ENCODE results near the gene AIMP2. TPM values are rescaled to one million over a fixed set of nuclear protein-coding genes. Genes with fewer than 3 reads are reported as not detected.

Gene AIMP2
- total RNA-seq, 5 donors from 2014 or later (not counting 1 experiment from before 2014, with no cell fraction given): 7.8 to 17.4 (median 14.1) TPM

DNA sequence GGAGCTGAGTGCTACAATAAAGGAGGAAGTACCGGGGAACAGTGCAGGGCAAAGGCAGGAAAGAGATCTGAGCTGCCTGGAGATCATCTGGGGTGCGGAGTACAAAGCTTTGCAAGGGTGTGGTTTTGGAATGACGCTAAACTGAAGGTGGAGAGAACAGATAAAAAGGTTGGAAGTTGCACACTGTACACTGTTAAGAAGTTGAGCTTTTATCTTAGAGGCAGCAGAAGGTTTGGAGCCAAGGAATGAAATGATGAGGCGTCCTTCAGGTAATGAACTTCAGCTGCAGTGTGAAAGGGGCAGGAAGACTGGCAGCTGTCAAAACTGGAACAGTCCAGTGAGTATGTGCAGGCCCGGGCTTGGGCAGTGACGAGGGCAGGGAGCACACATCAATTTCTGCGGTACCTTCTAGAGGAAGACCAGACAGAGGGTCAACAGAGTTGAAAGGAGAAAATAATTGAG lies 14.9 kb downstream of the AIMP2 start:
- Mint-ChIP-seq H3K9me3 (no peaks in the 10 kb centered on the region), H3K27me3 (no peaks in the 10 kb centered on the region), H3K36me3 (peaks cover 64% of the 10 kb centered on the region), H3K4me3 (no peak overlapping the region), H3K4me1 (peaks cover 19 to 24% (median 22%) of the 10 kb centered on the region in 3 donors), H3K27ac (no peak overlapping the region)
- peaks cover 6 to 22% of the 10 kb centered on the region in 2 experiments for H3K4me1 ChIP-seq (ENCODE audit: control insufficient read depth in 1 of 2, extremely low read depth in 1 of 2, insufficient read depth in 2 of 2, low read length in 2 of 2)
- H3K4me3 ChIP-seq (ENCODE audit: control insufficient read depth in 1 of 2, extremely low read depth in 1 of 2, low read length in 1 of 2): no peak overlapping the region
- ChIA-PET POLR2A (no interaction called here), CTCF (interaction anchor here in 1 of 2 donors (0.6 to 1.3 kb wide), 3 partner anchors 33 to 299 kb away, joined by 3 to 7 read pairs (median 4); no protein-coding TSS in a partner anchor)
- H3K36me3 ChIP-seq (ENCODE audit: control insufficient read depth in 2 of 2, extremely low read depth in 1 of 2, insufficient read depth in 1 of 2, low read length in 1 of 2): peaks cover 12 to 55% of the 10 kb centered on the region in 2 donors
- DNase-seq: no peak
- WGBS (ENCODE audit: insufficient coverage): 87% methylated on average over 7 of the region's 7 CpGs
- H3K27ac ChIP-seq (ENCODE audit: low read length): no peak overlapping the region
- H3K9me3 ChIP-seq: no peaks in the 10 kb centered on the region
- no peak for ATAC-seq (replicated peaks in 1 of 4)
- H3K27me3 ChIP-seq (replicated peaks in 1 of 2; ENCODE audit: control insufficient read depth in 2 of 2, extremely low read depth in 1 of 2, insufficient read depth in 2 of 2, low read length in 1 of 2): no peaks in the 10 kb centered on the region

DNA sequence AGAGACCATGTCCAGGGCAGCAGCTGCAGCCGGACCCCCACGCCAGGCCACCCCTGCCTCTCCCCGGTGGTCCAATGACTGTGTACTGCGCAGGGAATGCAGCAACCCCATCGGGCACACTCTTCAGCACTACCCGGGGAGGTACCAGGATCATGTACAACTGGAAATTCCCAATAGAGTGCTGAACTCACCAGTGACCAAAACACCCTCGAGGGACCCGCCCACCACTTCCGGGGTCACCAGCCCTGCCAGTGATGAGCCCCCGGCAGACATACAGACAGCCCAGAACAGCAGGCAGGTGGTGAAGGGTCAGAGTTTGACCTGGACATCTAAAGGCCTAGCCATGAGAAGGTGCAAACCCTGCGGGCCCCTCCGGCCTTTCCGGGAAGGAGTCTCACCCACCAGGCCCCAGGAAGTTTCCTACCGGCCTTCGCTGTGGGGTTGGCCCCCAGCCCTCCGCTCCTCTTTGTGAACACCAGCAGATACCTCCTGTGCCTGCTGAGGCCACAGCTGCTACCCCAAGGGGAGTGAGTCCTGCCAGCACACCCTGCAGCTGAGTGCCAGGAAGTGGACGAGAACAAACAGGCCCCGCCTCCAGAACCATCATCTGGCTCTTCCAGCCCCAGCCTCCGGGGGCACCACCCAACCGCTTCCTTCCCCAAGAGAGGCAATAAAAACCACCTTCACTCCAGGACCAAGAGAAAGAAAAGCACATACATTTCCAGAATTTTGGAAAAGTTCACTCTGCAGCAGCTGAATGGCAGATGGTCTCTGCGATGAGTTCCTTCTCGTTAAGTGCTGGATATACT lies 17.1 kb downstream of the AIMP2 start:
- H3K36me3 ChIP-seq (ENCODE audit: control insufficient read depth in 2 of 2, extremely low read depth in 1 of 2, insufficient read depth in 1 of 2, low read length in 1 of 2): peaks cover 12 to 51% of the 10 kb centered on the region in 2 donors

DNA sequence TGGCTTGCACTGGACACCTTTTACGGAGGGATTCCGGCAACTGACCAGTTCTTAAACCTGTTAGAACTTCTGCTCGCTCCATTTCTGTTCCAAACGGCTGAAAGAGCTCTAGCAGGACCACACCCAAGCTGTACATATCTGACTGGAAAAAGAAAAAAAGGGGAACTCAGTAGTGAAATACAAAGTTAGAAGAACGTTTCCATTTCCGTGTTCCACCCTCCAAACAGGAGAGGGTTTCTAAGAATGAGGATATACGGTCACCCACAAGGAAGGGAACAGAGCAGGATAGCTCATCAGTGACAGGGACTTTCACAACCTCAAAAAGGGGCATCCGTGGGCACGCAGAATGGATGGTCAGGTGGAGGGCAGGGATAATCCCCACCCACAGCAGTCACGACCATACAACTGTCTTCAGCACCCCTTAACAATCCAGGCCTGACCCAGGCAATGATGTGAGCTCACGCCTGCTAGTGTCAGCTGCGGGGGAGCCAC lies 17.8 kb downstream of the AIMP2 start:
- no peaks in the 10 kb centered on the region for H3K27me3 Mint-ChIP-seq
- H3K36me3 Mint-ChIP-seq: peaks cover 48% of the 10 kb centered on the region
- Histone ChIP-seq H3K36me3 (ENCODE audit: control insufficient read depth in 2 of 2, extremely low read depth in 1 of 2, insufficient read depth in 1 of 2, low read length in 1 of 2) (peaks cover 12 to 50% of the 10 kb centered on the region in 2 donors), H3K27ac (ENCODE audit: low read length) (peak overlapping the region; percentile 76), H3K9me3 (no peaks in the 10 kb centered on the region), H3K4me1 (ENCODE audit: control insufficient read depth in 1 of 2, extremely low read depth in 1 of 2, insufficient read depth in 2 of 2, low read length in 2 of 2) (peaks cover 6 to 30% of the 10 kb centered on the region in 2 experiments), H3K4me3 (ENCODE audit: control insufficient read depth in 1 of 2, extremely low read depth in 1 of 2, low read length in 1 of 2) (peak overlapping the region in 1 of 2 donors; percentile 50), H3K27me3 (replicated peaks in 1 of 2; ENCODE audit: control insufficient read depth in 2 of 2, extremely low read depth in 1 of 2, insufficient read depth in 2 of 2, low read length in 1 of 2) (no peaks in the 10 kb centered on the region)
- ATAC-seq (replicated peaks in 1 of 4): no peak
- DNase-seq: peak in 1 of 35 experiments; percentile 1
- WGBS (ENCODE audit: insufficient coverage): 60% methylated on average over 3 of the region's 12 CpGs
- peak overlapping the region in 2 of 3 donors; percentile 9 to 76 for H3K4me3 Mint-ChIP-seq
- peak overlapping the region; percentile 93 for H3K27ac Mint-ChIP-seq
- no peaks in the 10 kb centered on the region for H3K9me3 Mint-ChIP-seq
- ChIA-PET POLR2A (interaction anchor here in 1 of 2 donors (0.5 kb wide), 2 partner anchors 27 to 250 kb away, joined by 3 to 6 read pairs; no protein-coding TSS in a partner anchor), CTCF (interaction anchor here (0.6 to 2.4 kb wide), 4 partner anchors 17 to 1530 kb away, joined by 3 to 8 read pairs (median 5); partner anchors contain the start of genes AIMP2 (in 1 of the 2) and PMS2 (in 1 of the 2))
- H3K4me1 Mint-ChIP-seq: peaks cover 24 to 26% (median 25%) of the 10 kb centered on the region in 3 donors

More for the DNA sequence above, 17.1 kb downstream of the AIMP2 start:
- Mint-ChIP-seq H3K27ac (peak overlapping the region; percentile 93), H3K27me3 (no peaks in the 10 kb centered on the region), H3K4me1 (peaks cover 19 to 24% (median 22%) of the 10 kb centered on the region in 3 donors), H3K9me3 (no peaks in the 10 kb centered on the region), H3K36me3 (peaks cover 54% of the 10 kb centered on the region), H3K4me3 (peak overlapping the region; percentile 59 to 79 (median 76))
- ChIA-PET POLR2A (interaction anchor here in 1 of 2 donors (0.6 kb wide), 3 partner anchors 20 to 445 kb away, joined by 3 to 9 read pairs (median 3); no protein-coding TSS in a partner anchor), CTCF (interaction anchor here (0.6 to 2.4 kb wide), 3 partner anchors 29 to 1531 kb away, joined by 3 to 8 read pairs (median 6); no protein-coding TSS in a partner anchor)
- DNase-seq (peak; percentile 51 to 83 (median 75)), ATAC-seq (replicated peaks in 1 of 4) (peak; percentile 98 to 100 (median 100))
- H3K4me3 ChIP-seq (ENCODE audit: control insufficient read depth in 1 of 2, extremely low read depth in 1 of 2, low read length in 1 of 2): peak overlapping the region; percentile 4 to 50
- H3K4me1 ChIP-seq (ENCODE audit: control insufficient read depth in 1 of 2, extremely low read depth in 1 of 2, insufficient read depth in 2 of 2, low read length in 2 of 2): peaks cover 6 to 23% of the 10 kb centered on the region in 2 experiments
- H3K27me3 ChIP-seq (replicated peaks in 1 of 2; ENCODE audit: control insufficient read depth in 2 of 2, extremely low read depth in 1 of 2, insufficient read depth in 2 of 2, low read length in 1 of 2): no peaks in the 10 kb centered on the region
- WGBS (ENCODE audit: insufficient coverage): 48% methylated on average over 20 of the region's 22 CpGs
- H3K9me3 ChIP-seq: no peaks in the 10 kb centered on the region
- peak overlapping the region; percentile 76 for H3K27ac ChIP-seq (ENCODE audit: low read length)

- WGBS (ENCODE audit: insufficient coverage): no CpG with 5 or more reads among the region's 1 CpG
- ATAC-seq (replicated peaks in 1 of 4) (no peak), DNase-seq (no peak)
- Histone ChIP-seq H3K4me3 (ENCODE audit: control insufficient read depth in 1 of 2, extremely low read depth in 1 of 2, low read length in 1 of 2) (no peak overlapping the region), H3K36me3 (ENCODE audit: control insufficient read depth in 2 of 2, extremely low read depth in 1 of 2, insufficient read depth in 1 of 2, low read length in 1 of 2) (peaks cover 7 to 45% of the 10 kb centered on the region in 2 donors), H3K27ac (ENCODE audit: low read length) (no peak overlapping the region), H3K27me3 (replicated peaks in 1 of 2; ENCODE audit: control insufficient read depth in 2 of 2, extremely low read depth in 1 of 2, insufficient read depth in 2 of 2, low read length in 1 of 2) (no peaks in the 10 kb centered on the region), H3K9me3 (no peaks in the 10 kb centered on the region), H3K4me1 (ENCODE audit: control insufficient read depth in 1 of 2, extremely low read depth in 1 of 2, insufficient read depth in 2 of 2, low read length in 2 of 2) (peaks cover 6 to 34% of the 10 kb centered on the region in 2 experiments)
- H3K9me3 Mint-ChIP-seq: no peaks in the 10 kb centered on the region
- H3K36me3 Mint-ChIP-seq: peaks cover 43% of the 10 kb centered on the region
- no peak overlapping the region for H3K4me3 Mint-ChIP-seq
- H3K4me1 Mint-ChIP-seq: peaks cover 24 to 33% (median 31%) of the 10 kb centered on the region in 3 donors
- no peaks in the 10 kb centered on the region for H3K27me3 Mint-ChIP-seq
- H3K27ac Mint-ChIP-seq: peak overlapping the region in 1 of 2 donors; percentile 93
- POLR2A ChIA-PET: no interaction called here
- CTCF ChIA-PET: interaction anchor here (0.6 to 2.4 kb wide), 4 partner anchors 18 to 411 kb away, joined by 3 to 8 read pairs (median 4); partner anchors contain the start of genes AIMP2 (in 1 of the 2) and PMS2 (in 1 of the 2)
These were observed 18.8 kb downstream of the AIMP2 start for GRCh38 chr7:6027806-6028365.

DNA sequence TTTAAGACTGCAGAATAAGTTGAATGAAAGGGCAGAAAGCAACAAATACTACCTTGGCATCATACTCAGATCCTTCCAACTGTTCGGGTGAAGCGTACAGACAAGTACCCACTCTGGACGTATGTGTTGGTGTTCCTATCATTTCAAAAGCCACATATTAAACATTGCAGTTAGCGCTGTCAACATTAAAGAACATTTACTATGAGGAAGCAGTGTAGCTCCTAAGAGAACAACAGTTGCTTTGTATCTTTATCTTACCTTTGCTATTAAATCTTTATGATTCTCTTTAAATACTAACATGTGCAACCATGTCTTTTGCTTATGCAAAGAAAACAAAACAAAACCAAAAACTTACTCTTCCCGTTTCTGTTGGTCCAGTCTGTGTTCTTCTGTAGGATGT lies 19.5 kb downstream of the AIMP2 start:
- no peak overlapping the region for H3K4me3 Mint-ChIP-seq
- no peaks in the 10 kb centered on the region for H3K27me3 Mint-ChIP-seq
- peaks cover 3 to 40% of the 10 kb centered on the region in 2 donors for H3K36me3 ChIP-seq (ENCODE audit: control insufficient read depth in 2 of 2, extremely low read depth in 1 of 2, insufficient read depth in 1 of 2, low read length in 1 of 2)
- peaks cover 40% of the 10 kb centered on the region for H3K36me3 Mint-ChIP-seq
- peaks cover 23 to 35% (median 31%) of the 10 kb centered on the region in 3 donors for H3K4me1 Mint-ChIP-seq
- no peak for DNase-seq
- H3K9me3 Mint-ChIP-seq: no peaks in the 10 kb centered on the region
- H3K27ac Mint-ChIP-seq: peak overlapping the region in 1 of 2 donors; percentile 37
- ATAC-seq (replicated peaks in 1 of 4): no peak
- ChIA-PET CTCF (interaction anchor here (1.7 to 1.8 kb wide), 2 partner anchors 19 to 78 kb away, joined by 3 to 4 read pairs; partner anchors contain the start of genes AIMP2 (in 1 of the 2) and PMS2 (in 1 of the 2)), POLR2A (interaction anchor here in 1 of 2 donors (0.5 kb wide), 1 partner anchor 174 kb away, joined by 3 read pairs; no protein-coding TSS in a partner anchor)
- no peak overlapping the region for H3K4me3 ChIP-seq (ENCODE audit: control insufficient read depth in 1 of 2, extremely low read depth in 1 of 2, low read length in 1 of 2)
- no peaks in the 10 kb centered on the region for H3K27me3 ChIP-seq (replicated peaks in 1 of 2; ENCODE audit: control insufficient read depth in 2 of 2, extremely low read depth in 1 of 2, insufficient read depth in 2 of 2, low read length in 1 of 2)
- H3K4me1 ChIP-seq (ENCODE audit: control insufficient read depth in 1 of 2, extremely low read depth in 1 of 2, insufficient read depth in 2 of 2, low read length in 2 of 2): peaks cover 6 to 36% of the 10 kb centered on the region in 2 experiments
- 100% methylated on average over 1 of the region's 5 CpGs for WGBS (ENCODE audit: insufficient coverage)
- H3K27ac ChIP-seq (ENCODE audit: low read length): no peak overlapping the region
- H3K9me3 ChIP-seq: no peaks in the 10 kb centered on the region

Measured in T-cell (primary cell).